Purkinje cell (primary cell): ENCODE measurements around the gene HNMT. TPM values are rescaled to one million over a fixed set of nuclear protein-coding genes. Genes with fewer than 3 reads are reported as not detected.

Experiments
- polyA plus RNA-seq: library from polyadenylated mRNA; unstranded; fragments of >200 nt; fragmentation: Nextera tagmentation; gene quantifications from 2 replicates; pipeline ENCODE4 v1.2.1, GENCODE V29; 2014

The HNMT gene
- 64.3 and 81.6 TPM in 2 replicates for polyA plus RNA-seq

DNA sequence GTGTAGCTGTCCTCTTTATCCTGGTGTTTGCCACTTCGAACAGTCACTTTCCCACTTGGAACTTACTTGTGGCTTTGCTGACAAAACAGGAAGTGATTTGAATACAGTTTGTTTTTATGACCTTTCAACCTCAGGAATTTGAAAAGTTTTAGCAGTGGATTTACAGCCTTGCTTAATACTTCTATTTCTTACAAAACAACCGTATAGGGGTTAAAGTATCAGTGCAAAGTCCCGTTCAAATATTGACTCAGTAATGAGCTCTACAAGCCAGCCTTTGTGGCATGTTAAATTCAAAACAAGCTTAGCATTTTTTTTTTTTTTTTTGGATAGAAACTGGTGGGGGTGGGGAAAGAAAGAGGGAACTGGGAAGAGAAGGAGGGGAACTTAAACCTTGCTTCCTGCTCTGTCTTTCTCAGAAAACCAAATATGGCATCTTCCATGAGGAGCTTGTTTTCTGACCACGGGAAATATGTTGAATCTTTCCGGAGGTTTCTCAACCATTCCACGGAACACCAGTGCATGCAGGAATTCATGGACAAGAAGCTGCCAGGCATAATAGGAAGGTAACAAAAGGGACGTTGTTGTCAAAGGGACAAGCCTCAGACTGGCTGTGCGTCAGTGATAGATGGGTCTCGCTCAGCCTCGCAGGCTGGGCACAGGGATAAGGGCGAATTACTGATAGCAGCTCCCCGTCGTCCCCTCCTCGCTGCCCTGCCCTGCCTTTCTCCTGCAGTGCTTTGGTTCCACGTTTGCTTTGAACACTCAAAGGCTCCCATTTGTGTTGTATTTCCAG is at the start of gene HNMT:
Gene HNMT, plus strand, starts transcription at position 408 of the 793 bp plus-strand sequence. Its CDS starts 19 bp downstream, at position 427.

